ENCODE results near the gene LRRN2. TPM values are rescaled to one million over a fixed set of nuclear protein-coding genes. Genes with fewer than 3 reads are reported as not detected.

Gene LRRN2
- total RNA-seq, 3 donors from 2014 or later: 4.3 to 33.3 (median 26.4) TPM

DNA sequence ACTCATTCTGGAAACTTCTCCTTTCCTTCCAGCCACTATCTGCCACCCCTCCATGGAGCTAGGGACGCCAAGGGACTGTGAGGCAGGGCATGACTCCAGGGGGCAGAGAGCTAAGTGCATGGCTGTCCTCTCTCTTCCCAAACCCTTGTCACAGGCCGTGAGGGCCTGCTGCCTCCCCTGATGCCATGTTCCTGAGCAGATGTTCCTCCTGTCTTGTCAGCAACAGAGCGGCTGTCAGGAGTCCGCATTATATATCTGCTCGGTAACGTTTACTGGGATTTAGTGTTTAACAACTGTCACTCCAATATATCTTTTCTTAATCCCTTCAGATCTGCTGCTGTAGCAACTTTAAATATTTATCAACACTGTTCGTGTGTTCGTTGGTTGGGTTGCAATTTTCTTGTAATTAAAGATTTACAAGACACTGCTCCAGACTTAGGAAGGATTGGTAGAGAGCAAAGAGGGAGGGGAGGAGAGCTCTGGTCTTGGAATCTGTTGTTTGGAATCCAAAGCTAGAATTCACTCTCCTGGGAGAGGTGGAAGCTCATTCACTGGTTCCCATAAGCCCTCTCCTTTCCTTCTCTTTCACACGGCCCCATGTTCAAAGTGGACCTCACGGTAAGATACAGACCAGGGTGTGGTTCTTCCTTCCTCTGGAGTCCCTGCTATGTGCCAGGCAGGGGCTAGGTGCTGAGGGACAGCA, 93.1 kb downstream of the LRRN2 start:
- ATAC-seq: no peak
- TF ChIP-seq, protein P1, sequence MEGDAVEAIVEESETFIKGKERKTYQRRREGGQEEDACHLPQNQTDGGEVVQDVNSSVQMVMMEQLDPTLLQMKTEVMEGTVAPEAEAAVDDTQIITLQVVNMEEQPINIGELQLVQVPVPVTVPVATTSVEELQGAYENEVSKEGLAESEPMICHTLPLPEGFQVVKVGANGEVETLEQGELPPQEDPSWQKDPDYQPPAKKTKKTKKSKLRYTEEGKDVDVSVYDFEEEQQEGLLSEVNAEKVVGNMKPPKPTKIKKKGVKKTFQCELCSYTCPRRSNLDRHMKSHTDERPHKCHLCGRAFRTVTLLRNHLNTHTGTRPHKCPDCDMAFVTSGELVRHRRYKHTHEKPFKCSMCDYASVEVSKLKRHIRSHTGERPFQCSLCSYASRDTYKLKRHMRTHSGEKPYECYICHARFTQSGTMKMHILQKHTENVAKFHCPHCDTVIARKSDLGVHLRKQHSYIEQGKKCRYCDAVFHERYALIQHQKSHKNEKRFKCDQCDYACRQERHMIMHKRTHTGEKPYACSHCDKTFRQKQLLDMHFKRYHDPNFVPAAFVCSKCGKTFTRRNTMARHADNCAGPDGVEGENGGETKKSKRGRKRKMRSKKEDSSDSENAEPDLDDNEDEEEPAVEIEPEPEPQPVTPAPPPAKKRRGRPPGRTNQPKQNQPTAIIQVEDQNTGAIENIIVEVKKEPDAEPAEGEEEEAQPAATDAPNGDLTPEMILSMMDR (IDR thresholded peaks at IDR 0.05): no peak
- intact Hi-C loops (cut with DNase I, micrococcal nuclease): no loop called here
- H3K9me3 ChIP-seq: no peaks in the 10 kb centered on the region
- H3K36me3 ChIP-seq (ENCODE audit: low read depth): no peaks in the 10 kb centered on the region
- no peak overlapping the region for H3K4me3 ChIP-seq
- no peaks in the 10 kb centered on the region for H3K4me1 ChIP-seq (ENCODE audit: low read depth)
- no peak for DNase-seq

DNA sequence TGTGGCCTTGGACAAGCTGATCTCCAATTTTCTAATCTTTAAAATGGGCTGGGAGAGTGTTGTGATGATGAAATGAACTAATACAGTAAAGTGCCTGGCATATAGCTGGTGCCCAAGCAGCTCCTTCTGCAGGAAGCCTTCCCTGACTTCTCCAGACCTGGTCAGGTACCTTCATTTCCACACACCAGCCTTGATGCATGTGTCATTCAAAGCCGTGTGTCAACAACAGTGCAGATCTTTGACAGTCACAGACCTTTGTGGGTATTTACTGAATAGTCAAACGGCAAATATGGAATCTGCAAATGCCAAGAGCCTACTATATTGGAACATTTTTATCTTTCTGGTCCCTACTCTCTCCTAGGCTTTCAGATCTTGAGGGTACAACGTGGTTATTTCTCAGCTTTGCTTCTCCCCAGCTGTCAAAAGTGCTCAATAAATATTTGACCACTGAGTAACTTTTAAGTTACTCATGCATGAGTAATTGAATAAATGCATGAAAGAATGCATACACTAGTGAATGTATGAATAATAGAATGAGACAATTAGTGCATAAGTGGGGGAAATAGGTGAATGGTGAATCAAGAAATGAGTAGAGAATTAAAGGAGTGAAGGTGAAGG, 94.0 kb downstream of the LRRN2 start:
- no peak for ATAC-seq
- intact Hi-C loops (cut with DNase I, micrococcal nuclease): no loop called here
- TF ChIP-seq, protein P1 (IDR thresholded peaks at IDR 0.05): no peak

DNA sequence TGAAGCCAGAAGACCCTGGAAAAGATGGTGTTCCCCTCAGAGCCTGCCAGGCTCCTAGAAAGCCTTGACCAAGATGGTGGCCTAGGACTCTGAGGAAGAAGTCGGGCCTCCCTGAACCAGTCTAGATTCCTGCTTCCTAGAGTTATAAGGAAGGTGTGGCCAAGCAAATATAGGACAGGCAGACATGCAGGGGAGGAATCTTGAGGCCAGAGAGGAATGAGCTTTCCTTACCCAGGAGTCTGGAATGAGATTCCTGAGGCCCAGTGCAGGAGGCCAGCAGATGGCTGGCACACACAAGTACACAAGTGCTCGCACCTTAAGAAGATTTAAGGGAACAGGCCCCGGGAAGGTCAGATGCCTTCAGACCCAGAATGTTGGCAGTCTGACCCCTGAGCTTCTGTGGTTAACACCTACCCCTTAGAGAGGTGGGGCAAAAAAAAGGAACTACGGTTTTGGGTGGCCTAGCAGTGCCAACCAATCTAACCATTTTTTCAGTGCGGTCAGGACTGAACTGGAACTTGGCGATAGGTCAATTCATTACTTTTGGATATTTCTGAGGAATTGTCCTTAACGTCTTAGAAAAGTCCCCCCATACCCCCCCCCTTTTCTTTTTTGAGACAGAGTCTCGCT, 96.0 kb downstream of the LRRN2 start:
- DNase-seq: no peak
- Histone ChIP-seq H3K4me1 (ENCODE audit: low read depth) (no peaks in the 10 kb centered on the region), H3K36me3 (ENCODE audit: low read depth) (no peaks in the 10 kb centered on the region), H3K4me3 (no peak overlapping the region), H3K9me3 (no peaks in the 10 kb centered on the region)
- TF ChIP-seq, protein P1 (IDR thresholded peaks at IDR 0.05): no peak
- intact Hi-C loops (cut with DNase I, micrococcal nuclease): no loop called here
- ATAC-seq: no peak

More for the DNA sequence above, 94.0 kb downstream of the LRRN2 start:
- H3K9me3 ChIP-seq: no peaks in the 10 kb centered on the region
- H3K4me1 ChIP-seq (ENCODE audit: low read depth): no peaks in the 10 kb centered on the region
- no peak for DNase-seq
- H3K4me3 ChIP-seq: no peak overlapping the region
- H3K36me3 ChIP-seq (ENCODE audit: low read depth): no peaks in the 10 kb centered on the region

DNA sequence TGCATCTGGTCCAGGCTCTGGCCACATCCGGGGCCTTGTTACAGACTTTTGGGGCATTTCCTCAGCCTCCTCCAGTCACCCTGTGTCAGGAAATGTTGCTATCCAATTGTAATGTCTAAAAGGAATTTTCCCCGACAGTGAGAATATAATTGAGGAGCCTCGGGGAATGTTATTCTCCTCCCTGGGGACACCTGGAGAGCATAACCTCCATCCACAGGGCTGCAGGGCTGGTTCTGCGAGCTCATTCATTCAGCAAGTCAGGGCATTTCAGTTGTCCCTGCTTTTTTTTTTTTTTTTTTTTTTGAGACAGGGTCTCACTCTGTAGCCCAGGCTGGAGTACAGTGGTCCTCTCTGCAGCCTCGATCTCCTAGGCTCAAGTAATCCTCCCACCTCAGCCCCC, 96.7 kb downstream of the LRRN2 start:
- Histone ChIP-seq H3K4me3 (no peak overlapping the region), H3K36me3 (ENCODE audit: low read depth) (no peaks in the 10 kb centered on the region), H3K9me3 (no peaks in the 10 kb centered on the region), H3K4me1 (ENCODE audit: low read depth) (no peaks in the 10 kb centered on the region)
- ATAC-seq (no peak), DNase-seq (no peak)
- intact Hi-C loops (cut with DNase I, micrococcal nuclease): no loop called here
- TF ChIP-seq, protein P1 (IDR thresholded peaks at IDR 0.05): no peak

DNA sequence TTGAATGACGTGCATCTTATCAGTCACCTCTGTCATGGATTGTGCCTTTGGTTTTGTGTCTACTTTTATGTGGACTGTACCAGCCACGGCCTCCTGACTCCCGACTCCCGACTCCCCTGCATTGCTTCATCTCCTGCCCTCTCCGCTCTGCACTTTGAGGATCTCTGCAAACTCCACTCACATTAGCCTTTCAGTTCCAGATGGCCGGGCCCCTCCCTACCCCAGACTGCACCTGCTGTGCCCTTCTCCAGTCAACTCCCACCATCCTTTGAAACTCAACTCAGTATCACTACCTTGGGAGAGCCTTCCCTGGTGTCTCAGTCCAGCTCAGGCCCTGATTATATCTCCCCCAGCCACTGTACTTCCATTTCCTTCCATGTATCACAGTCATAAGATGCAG, 97.9 kb downstream of the LRRN2 start:
- ATAC-seq: no peak
- TF ChIP-seq, protein P1 (IDR thresholded peaks at IDR 0.05): no peak
- Histone ChIP-seq H3K36me3 (ENCODE audit: low read depth) (no peaks in the 10 kb centered on the region), H3K4me3 (no peak overlapping the region), H3K4me1 (ENCODE audit: low read depth) (no peaks in the 10 kb centered on the region), H3K9me3 (no peaks in the 10 kb centered on the region)
- intact Hi-C loops (cut with DNase I, micrococcal nuclease): no loop called here
- no peak for DNase-seq

Measured in mucosa of descending colon (tissue), 3 donors.